GM21786 (cell line): ENCODE data around the gene RXYLT1.
"Not testable (repeated sequence)": the region's sequence is repeated elsewhere in the genome, so short reads cannot be mapped to it uniquely, and the experiment has no call there.

Experiments used
- ATAC-seq: cut with Tn5 transposase; IDR thresholded peaks from one replicate; pipeline ENCODE4 v1.9.1; 2021; ENCODE audit not compliant: unreplicated experiment

The RXYLT1 gene

DNA sequence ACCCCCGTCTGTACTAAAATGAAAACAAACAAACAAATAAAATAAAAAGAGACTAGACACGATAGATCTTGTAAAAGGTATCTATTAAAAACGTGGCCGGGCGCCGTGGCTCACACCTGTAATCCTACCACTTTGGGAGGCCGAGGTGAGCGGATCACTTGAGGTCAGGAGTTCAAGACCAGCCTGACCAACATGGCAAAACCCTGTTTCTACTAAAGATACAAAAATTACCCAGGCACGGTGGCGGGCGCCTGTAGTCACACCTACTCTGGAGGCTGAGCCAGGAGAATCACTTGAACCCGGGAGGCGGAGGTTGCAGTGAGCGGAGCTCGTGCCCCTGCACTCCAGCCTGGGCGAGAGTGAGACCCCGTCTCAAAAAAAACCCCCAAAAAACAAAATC is 63.0 kb downstream of the RXYLT1 start:
- ATAC-seq, result not testable (repeated sequence)

DNA sequence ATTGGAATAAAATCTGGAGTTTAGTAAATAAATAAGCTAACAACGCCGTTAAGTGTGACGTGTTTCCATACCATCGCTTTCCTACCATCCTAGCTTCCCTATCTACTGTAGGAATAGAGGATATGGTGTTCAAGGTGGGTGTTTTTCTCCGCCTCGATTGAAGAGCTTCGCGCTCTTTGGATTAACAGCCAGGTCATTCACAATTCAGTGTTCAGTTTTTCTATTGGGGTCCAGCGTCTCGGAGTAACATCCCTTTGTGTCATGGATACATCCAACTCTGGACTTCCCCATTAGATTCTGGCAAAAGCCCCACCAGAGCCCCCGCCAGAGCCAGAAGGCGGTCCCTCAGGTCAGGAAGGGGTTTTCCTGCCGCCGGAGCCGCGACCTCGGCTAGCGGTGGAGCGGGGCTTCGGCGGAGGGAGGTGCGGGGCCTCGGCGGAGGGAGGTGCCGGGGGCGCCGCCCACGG is 63.6 kb downstream of the RXYLT1 start:
- ATAC-seq, result no peak

DNA sequence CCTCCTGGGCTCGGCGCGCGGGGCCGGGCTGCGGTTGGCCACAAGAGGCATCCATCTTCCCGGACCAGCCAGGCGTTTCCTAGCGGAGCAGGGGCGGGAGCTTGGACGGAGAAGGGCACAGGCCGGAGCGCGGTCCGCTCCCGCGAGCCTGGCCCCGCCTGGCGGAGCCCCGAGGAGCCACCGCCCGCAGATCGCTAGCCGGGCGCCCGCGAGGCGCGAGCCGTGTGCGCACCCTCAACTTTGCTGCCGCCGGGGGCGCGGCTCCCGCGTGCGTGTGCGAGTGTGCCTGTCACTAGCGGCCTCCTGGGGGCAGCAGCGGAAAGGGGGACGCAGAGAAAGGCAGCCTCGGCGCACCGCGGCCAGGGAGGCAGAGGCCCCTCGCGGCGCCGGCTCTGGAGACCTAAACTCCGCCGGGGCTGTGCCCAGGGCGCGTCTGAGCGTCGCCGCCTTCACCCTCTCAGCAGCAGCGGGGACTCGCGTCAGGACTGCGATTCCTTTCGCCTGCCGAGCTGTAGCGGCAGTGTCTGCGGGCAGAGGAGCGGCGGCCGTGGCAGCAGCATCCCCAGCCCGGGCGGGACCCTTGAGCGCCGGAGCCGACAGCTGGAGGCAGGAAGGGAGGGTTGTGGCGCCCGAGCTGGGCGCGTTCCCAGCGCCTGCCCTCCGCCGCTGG is 64.1 kb downstream of the RXYLT1 start:
- peak; percentile 96 for ATAC-seq

DNA sequence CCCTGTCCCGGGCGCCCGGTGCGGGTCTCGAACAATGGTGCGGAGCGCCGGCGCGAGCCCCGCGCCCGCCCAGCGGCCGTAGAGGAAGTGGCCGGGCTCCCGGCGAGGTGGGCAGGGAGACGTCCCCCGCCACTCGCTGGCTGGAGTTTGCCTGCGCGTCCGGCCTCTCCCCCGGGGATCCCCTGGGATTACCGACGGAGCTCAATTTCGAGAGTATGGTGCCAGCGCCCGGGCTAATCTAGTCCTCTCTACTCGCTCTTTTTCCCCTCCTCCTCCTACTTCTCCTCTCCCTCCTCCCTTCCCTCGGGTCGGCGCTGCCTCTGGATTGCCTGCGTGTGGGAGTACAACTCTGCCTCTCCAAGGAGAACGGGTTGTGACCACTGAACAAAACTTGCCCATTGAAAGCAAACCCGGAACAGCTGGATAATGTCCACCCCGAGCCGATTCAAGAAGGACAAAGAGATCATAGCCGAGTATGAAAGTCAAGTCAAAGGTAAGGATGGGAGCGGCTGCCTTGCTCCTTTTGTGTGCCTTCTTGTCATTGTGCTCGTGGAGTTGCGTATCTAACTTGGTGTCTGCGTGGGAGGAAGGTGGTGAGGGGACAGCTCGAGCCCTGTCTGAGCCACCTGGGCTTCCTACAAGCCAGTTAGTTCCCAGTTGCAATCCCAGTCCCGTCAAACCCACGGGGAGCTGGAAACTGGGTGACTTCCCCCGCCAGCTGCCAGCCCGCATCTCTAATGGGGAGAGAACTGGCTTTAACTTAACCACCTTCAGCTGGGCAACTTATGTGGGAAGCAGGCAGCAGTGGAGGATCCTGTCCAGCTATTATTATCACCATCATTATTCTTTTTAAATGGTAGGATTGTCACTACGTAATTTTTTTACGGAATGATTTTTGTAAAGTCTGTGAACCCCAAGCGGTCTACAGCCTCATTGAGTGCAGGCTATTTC is 65.0 kb downstream of the RXYLT1 start, which contains the start of gene SRGAP1:
SRGAP1 (plus strand) TSS at position 310 of the 951 bp plus-strand sequence; CDS start at position 427, 117 bp downstream.
- peak; percentile 20 for ATAC-seq

DNA sequence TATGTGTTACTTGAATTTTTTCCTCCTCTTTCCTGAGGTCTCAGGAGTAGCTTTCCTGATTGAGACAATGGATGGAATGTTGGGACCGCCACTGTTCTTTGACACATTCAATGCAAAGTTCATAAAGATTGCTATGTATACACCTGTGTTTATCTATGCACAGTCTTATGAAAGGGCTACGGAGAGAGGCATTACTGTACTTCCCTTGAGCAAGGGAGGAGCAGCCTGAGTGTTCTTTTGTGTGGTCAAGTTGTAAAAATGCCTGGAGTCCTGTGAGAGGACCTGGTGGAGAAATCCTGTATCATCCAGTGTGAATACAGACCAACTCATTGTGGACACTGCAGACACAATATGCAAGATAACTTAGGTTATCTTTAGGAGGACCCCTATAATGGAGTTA is 66.0 kb downstream of the RXYLT1 start:
- ATAC-seq, result no peak

DNA sequence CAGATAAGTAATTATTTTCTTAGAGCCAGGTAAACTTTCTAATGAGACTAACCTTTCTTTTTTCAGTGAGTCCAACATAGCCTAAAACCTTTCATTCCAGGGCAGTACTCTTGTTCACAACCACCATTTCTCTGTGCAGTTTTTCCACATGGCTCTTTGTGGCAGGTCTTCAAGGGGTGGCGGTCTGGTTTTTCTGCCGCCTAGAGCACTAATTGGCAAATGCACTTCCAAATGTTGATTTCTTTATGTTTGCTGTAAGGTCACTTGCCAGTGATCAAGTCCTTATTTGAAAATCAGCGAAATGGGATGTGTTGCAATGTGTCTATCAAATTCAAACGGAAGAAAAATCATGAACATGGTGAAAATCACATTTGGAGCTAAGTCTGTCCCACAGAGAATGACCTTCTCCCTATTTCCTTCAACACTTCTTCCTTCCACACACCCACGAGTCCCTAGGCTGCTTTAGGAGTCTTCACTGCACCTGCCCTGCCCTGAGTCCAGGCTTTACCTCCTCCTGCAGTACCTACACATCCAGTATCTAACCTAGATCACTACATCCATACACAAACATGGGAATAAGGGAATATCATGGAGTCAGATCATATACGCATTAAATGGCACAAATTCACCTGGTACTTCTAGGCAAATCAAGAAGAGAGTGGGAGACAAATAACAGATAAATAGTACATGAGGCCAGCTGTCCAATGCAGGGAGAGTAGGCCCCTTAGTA is 66.7 kb downstream of the RXYLT1 start:
- no peak for ATAC-seq

DNA sequence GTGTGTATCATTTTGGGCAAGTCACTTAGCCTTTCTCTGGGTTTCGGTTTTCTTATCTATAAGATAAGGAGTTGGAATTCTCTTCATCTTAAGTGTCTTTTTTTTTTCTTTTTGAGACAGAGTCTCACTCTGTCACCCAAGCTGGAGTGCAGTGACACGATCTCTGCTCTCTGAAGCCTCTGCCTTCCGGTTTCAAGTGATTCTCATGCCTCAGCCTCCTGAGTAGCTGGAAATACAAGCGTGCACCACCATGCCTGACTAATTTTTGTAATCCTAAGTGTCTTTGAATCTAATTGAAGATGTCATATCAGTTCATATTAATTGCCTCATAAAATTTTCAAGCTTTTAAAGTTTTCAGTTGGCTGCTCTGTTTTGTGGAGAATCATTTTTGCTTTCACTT is 68.7 kb downstream of the RXYLT1 start:
- no peak for ATAC-seq

DNA sequence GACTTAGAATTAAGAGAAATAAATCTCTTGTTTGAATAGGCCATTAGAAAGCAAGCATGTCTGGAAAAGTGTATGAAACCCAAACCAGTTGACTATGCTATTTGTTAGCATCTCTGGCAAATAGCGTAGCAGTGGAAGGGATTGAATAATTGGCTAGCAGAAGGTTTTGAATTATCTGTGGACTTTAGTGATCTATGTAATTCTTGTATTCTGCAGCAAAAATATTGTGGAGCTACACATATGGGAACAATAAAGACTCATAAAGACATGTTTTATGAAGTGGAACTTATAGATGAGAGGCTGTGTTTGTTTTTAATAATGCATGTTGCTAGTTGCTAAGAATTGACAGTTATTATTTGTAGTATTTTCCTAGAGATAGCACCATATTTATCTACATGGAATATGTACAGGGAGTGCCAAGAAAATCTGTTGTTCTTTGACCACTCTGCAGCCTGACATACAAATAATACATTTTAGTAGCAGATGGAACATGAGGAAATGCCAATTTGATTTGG is 69.5 kb downstream of the RXYLT1 start:
- ATAC-seq, result no peak

DNA sequence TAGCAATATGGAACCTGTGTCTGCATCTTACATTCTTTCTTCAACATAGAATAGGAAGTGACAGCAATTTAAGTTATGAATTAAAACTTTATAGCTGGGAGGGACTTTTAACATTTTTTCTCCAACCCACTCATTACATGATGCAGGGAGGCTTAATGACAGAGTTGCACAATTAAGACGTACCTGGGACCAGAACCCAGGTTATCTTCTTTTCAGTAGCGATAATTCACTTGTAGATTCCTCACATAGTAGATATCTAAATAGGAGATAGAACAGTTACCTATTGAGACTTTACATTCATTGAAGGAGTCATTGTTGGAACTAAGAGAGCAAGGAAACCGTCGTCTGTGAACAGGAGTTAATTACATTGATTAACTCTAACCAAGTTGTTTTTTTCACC is 69.9 kb downstream of the RXYLT1 start:
- no peak for ATAC-seq

DNA sequence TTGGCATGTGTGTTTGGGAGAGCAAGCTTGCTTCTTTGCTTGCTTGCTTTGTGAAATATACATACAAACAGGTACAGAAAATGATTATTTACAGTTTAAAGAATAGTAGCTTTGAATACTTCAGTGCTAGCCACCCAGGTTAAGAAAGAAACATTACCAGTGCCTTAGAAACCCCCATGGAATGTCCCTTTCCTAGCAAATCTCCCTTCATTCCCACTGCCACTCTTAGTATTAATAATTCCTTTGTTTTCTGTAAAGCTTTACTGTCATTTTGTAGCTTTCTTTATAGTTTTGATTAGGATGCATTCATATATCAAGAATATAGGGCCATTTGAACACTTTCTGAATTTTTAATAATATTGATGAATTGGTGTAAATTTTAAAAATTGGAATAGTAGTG is 74.3 kb downstream of the RXYLT1 start:
- no peak for ATAC-seq

DNA sequence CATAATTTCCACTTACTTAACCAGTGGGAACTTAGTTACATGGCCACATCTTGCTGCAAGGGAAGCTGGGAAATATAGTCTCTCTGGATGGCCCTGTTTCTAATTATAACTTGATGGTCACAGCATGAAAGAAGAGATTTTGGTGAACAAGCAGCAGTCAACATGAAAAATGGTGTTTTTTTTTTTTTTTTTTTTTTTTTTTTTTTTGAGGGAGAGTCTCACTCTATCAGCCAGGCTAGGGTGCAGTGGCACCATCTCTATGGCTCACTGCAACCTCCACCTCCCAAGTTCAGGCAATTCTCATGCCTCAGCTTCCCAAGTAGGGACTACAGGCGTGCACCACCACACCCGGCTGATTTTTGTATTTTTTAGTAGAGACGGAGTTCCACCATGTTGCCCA is 75.6 kb downstream of the RXYLT1 start:
- no peak for ATAC-seq

DNA sequence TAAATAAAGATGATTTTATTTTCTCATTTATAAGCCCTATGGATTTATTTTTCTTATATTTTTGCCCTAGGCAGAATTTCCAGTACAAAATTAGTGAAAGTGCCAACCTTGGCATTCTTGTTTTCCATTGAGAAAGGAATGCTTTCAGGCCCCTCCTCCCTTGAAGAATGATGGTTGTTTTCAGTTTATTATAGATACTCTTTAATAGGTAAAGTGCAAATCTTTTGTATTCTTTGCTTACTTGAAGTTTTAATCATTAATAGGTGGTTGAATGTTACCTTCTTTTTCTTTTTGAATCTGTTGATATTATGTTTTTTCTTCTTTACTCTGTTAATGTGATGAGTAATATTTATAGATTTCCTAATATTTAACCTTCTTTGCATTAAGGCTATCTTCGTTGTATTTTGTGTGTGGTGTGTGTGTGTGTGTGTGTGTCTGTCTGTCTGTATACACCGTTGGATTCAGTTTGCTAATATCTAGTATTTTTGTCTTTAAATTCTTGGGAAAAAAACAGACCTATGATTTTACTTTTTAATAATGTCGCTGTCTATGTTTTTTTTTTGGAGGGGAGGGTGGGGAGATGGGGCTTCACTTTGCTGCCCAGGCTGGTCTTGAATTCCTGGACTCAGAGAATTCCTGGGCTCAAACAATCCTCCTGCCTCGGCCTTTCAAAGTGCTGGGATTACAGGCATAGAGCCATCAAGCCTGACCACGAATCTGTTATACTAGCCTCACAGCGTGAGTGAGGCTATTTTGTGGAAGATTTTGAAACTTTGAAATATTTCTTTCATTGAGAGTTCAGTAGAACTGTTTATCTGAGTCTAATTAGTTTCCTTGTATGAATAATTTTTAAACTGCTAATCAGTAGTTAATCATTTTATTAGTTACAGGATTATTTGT is 78.3 kb downstream of the RXYLT1 start:
- no peak for ATAC-seq
